ENCODE measurements around the gene ZNF518B. TPM values are rescaled to one million over a fixed set of nuclear protein-coding genes. Genes with fewer than 3 reads are reported as not detected.
"Not testable (repeated sequence)": the region's sequence is repeated elsewhere in the genome, so short reads cannot be mapped to it uniquely, and the experiment has no call there.

ZNF518B gene
- polyA plus RNA-seq, 2 of the 4 experiments (the other 2 are of a cell fraction), result 5.1 to 10.8 TPM

- ChIA-PET CTCF (no interaction called here), POLR2A (no interaction called here)
- H3K4me1 ChIP-seq, result no peaks in the 10 kb centered on the region
- no peak for DNase-seq (ENCODE audit: low read depth in 1 of 2, low spot score in 1 of 2)
- H3K4me3 ChIP-seq, result no peak overlapping the region
- FAIRE-seq, result no peak
- TF ChIP-seq RFX5 (IDR thresholded peaks at IDR 0.05) (no peak), SMC3 (IDR thresholded peaks at IDR 0.05) (no peak), HES2 (IDR thresholded peaks at IDR 0.05) (no peak), HDAC2 (IDR thresholded peaks at IDR 0.05) (no peak), SREBF2 (IDR thresholded peaks at IDR 0.05) (no peak), BHLHE40 (IDR thresholded peaks at IDR 0.05; ENCODE audit: low read depth, low read length) (no peak), NR3C1 (IDR thresholded peaks at IDR 0.05) (no peak), FOXS1 (CRISPR knock-in tag; IDR thresholded peaks at IDR 0.05) (no peak), POLR2AphosphoS2 (conservative IDR thresholded peaks at IDR 0.05; ENCODE audit: low read length) (no peak), JUN (IDR thresholded peaks at IDR 0.05) (no peak), FOSL2 (IDR thresholded peaks at IDR 0.05) (no peak), FOSL2 (CRISPR knock-in tag; IDR thresholded peaks at IDR 0.05) (no peak), ZSCAN20 (CRISPR knock-in tag; IDR thresholded peaks at IDR 0.05) (no peak), FOSB (CRISPR knock-in tag; IDR thresholded peaks at IDR 0.05) (no peak), ZNF302 (CRISPR knock-in tag; IDR thresholded peaks at IDR 0.05) (no peak), MAFK (IDR thresholded peaks at IDR 0.05; ENCODE audit: partially characterized antibody) (no peak)
- ATAC-seq, result no peak
- no peak overlapping the region for H3K4me2 ChIP-seq
- no peak overlapping the region for H3K27ac ChIP-seq
- WGBS (ENCODE audit: missing lambda C conversion rate), result 50% methylated on average over 1 of the region's 1 CpG
- H3K9me3 ChIP-seq, result peaks cover 6% of the 10 kb centered on the region; the same call in 1 of the 3 replicates
These were observed 19.5 kb downstream of the ZNF518B start for GRCh38 chr4:10437735-10438134.

GRCh38 chr4:10427680-10428079, 29.5 kb downstream of the ZNF518B start:
- WGBS (ENCODE audit: missing lambda C conversion rate), result 0% methylated on average over 2 of the region's 8 CpGs
- POLR2A ChIA-PET; H3K4me1 ChIP-seq; H3K27ac ChIP-seq; FAIRE-seq; H3K4me2 ChIP-seq; H3K4me3 ChIP-seq; ATAC-seq; DNase-seq (ENCODE audit: low read depth in 1 of 2, low spot score in 1 of 2); CTCF ChIA-PET; H3K9me3 ChIP-seq: not testable (repeated sequence)

GRCh38 chr4:10421344-10422055, 35.7 kb downstream of the ZNF518B start:
- no peaks in the 10 kb centered on the region for H3K4me1 ChIP-seq
- WGBS (ENCODE audit: missing lambda C conversion rate), result 1% methylated on average over 3 of the region's 3 CpGs
- ATAC-seq (no peak), DNase-seq (ENCODE audit: low read depth in 1 of 2, low spot score in 1 of 2) (no peak), FAIRE-seq (no peak)
- H3K4me2 ChIP-seq, result no peak overlapping the region
- TF ChIP-seq POLR2AphosphoS2 (conservative IDR thresholded peaks at IDR 0.05; ENCODE audit: low read length), result no peak
- no peak for TF ChIP-seq CTCF (IDR thresholded peaks at IDR 0.05)
- H3K27ac ChIP-seq, result no peak overlapping the region
- no peak overlapping the region for H3K4me3 ChIP-seq
- CTCF ChIA-PET, result no interaction called here
- no peaks in the 10 kb centered on the region for H3K9me3 ChIP-seq
- POLR2A ChIA-PET, result no interaction called here

GRCh38 chr4:10417740-10418139, 39.5 kb downstream of the ZNF518B start:
- POLR2A ChIA-PET, result no interaction called here
- no peaks in the 10 kb centered on the region for H3K4me1 ChIP-seq
- no peak for DNase-seq (ENCODE audit: low read depth in 1 of 2, low spot score in 1 of 2)
- no peak for FAIRE-seq
- H3K4me2 ChIP-seq, result no peak overlapping the region
- CTCF ChIA-PET, result no interaction called here
- no peak for ATAC-seq
- H3K9me3 ChIP-seq, result no peaks in the 10 kb centered on the region
- no peak overlapping the region for H3K4me3 ChIP-seq
- no peak overlapping the region for H3K27ac ChIP-seq
- WGBS (ENCODE audit: missing lambda C conversion rate), result 52% methylated on average over 6 of the region's 6 CpGs
- TF ChIP-seq MAFK (IDR thresholded peaks at IDR 0.05; ENCODE audit: partially characterized antibody) (no peak), HOXB13 (CRISPR knock-in tag; IDR thresholded peaks at IDR 0.05; ENCODE audit: low read depth) (no peak), MYC (IDR thresholded peaks at IDR 0.05; ENCODE audit: borderline replicate concordance, low read length) (no peak), RCOR1 (IDR thresholded peaks at IDR 0.05; ENCODE audit: low read depth, low read length) (no peak), EHF (CRISPR knock-in tag; IDR thresholded peaks at IDR 0.05) (no peak), JUN (IDR thresholded peaks at IDR 0.05) (no peak), NFE2L2 (conservative IDR thresholded peaks at IDR 0.05; ENCODE audit: low read length) (no peak), POLR2A (IDR thresholded peaks at IDR 0.05; ENCODE audit: low read length) (no peak), CBX8 (IDR thresholded peaks at IDR 0.05) (no peak), MAX (IDR thresholded peaks at IDR 0.05) (no peak), EP300 (IDR thresholded peaks at IDR 0.05) (no peak), KDM5A (IDR thresholded peaks at IDR 0.05) (no peak), FOSB (CRISPR knock-in tag; IDR thresholded peaks at IDR 0.05) (no peak), HDAC2 (IDR thresholded peaks at IDR 0.05) (no peak), REST (IDR thresholded peaks at IDR 0.05) (no peak), RARB (CRISPR knock-in tag; IDR thresholded peaks at IDR 0.05) (no peak)
